GM19035 (cell line): ENCODE data around the gene PDK1.
A peak's percentile ranks its signal among the peaks of the same experiment; 100 is the strongest.
"Not testable (repeated sequence)": the region's sequence is repeated elsewhere in the genome, so short reads cannot be mapped to it uniquely, and the experiment has no call there.

ENCODE experiments used
- ATAC-seq: cut with Tn5 transposase; IDR thresholded peaks from one replicate; pipeline ENCODE4 v1.9.1; 2021; ENCODE audit not compliant: unreplicated experiment

The PDK1 gene

DNA sequence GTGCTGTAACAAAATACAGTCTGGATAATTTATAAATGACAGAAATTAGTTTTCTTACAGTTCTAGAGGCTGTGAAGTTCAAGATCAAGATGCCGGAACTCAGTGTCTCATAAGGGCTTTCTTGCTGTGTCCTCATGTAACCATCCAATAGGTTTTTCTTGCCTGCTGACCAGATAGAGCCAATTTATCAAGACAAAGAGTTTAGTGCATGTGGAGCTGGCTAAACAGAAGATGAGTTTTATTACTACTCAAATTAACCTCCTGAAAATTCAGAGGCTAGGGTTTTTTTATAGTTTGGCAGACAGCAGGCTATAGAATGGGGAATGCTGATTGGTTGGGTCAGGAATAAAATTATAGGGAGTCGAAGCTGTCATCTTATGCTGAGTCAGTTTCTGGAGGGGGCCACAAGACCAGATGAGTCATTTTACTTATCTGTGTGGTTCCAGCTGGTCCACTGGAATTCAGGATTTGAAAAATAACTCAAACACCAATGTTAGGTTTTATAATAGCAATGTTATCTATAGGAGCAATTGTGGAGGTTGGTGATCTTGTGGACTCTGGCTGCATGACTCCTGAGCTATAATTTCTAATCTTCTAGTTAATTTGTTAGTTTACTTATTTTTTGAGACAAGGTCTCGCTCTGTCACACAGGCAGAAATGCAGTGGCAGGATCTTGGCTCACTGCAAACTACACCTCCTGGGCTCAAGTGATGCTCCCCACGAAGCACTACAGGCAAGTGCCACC lies 3.2 kb upstream of the PDK1 start:
- ATAC-seq = no peak

DNA sequence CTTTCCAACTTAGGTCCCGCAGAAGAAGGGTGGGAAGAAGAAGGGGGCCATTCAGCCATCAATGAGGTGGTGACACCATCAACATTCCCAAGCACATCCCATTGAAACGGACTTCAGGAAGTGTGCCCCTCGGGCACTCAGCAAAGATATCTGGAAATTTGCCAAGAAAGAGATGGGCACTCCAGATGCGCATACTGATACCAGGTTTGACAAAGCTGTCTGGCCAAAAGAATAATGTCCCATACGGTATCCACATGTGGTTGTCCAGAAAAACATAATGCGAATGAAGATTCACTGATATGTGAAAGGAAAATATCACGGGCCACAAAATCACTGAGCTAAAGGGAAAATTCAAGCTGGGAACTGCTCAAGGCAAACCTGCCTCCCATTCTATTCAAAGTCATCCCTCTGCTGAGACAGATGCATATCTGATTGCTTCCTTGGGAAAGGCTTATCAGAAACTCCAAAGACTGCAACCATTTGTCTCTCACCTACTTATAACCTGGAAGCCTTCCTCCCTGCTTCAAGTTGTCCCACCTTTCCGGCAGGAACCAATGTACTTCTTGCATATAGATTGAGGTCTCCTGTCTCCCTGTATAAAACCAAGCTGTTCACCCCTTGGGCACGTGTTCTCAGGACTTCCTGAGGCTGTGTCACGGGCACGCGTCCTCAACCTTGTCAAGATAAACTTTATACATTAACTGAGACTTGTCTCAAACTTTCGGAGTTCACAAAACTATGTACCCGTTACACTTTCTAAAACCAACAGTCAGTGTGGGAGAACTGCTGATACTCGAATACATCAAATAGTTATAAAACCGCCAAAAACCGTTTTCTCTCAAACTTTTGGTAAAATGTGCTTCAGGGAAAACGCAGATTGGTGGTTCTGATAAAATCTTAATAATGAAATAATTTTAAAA lies 1.3 kb upstream of the PDK1 start:
- ATAC-seq = no peak

DNA sequence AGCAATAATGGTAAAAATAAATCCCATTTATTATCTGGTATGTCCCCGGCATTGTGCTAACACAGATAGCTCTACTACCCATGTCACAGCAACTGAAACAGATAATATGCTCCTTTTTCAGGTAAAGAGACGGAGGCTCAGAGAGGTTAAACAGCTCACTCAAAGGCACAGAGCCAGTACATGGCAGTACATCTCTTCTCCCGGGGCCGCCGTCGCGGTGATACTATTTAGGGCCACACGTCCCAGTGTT lies 693 bp upstream of the PDK1 start:
- peak; percentile 16 for ATAC-seq

DNA sequence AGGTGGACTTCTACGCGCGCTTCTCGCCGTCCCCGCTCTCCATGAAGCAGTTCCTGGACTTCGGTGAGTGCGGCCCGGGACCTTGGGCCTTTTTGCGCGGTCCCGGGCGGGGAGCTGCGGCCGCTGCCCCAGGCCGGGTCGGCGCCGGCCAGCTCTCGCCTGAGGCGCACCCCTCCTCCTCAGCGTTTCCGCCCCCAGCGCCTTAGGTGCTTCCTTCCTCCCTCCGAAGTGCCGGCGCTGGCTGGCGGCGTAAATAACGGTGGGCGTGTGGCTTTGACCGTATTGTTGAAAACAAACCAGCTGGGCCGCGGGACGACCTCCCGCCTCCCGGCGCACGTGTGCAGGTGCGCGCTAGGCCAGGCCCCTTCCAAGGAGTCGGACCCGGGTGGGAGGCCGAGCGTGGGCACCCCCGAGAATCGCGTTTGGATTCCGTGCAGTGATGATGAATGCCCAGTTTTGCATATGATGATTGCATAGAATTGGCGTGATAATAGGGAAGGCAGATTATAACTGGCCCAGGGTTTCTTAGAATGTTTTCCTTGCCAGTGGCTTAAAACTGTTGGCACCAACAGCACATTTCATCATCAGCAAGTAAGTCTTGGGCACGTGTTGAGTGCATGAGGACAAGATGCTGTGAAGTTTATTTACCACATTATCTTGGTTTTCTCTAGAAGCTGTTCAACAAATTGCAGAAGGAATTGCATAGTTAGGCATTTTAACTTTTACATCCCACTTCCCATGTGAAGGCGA lies 569 bp downstream of the PDK1 start:
- ATAC-seq = peak; percentile 73

DNA sequence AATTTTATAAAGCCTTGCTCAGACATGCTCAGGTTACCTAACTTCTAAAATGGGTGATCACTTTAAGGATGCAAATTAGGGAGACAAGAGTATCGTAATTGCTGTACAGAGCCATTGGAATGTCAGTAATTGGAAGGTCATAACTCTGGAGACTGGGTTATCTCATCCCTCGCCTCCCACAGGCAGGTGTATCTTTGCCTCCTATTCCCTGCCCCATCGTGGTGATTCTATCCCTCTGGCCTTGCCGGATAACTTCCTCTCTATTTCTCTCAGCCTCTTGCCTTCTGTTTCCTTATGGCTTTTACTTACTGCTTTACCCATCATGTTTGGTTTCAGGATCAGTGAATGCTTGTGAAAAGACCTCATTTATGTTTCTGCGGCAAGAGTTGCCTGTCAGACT lies 2.5 kb downstream of the PDK1 start:
- no peak for ATAC-seq

DNA sequence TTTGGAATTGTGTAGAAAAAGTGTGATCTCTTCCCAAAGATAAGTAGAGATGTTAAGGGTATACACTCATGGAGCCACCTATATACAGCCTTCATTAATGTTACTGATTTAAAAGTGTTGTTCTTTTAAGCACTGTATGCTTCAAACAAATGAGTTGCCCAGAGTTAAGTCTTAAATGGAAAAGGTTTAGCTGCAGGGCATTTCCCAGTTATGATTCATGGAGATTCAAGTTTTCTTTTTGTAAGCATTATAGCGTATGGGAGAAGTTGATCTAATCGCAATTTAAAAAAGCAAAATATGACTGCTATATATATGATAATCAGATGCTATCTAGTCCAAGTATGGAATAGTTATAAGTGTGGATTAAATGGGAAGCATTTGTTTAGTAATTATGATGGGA lies 4.8 kb downstream of the PDK1 start:
- ATAC-seq = no peak

DNA sequence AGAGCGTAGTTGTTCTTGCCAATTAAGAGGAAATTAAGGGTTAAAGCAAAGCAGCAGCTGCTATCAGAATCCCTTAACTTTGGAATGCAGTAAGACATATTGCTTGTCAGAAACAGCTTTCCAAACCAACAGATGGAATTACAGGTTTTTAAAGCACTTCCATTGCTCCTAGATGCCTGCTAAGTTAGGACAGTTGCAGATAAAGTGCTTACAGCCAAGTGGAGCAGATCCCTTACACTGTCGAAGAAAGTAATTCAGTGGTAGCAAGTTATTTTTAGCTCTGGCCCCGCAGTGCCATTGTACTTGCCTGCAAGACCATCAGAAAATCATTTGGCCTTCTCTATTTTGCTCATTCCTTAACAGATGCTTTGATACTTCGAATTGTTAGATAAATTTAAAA lies 5.4 kb downstream of the PDK1 start:
- no peak for ATAC-seq

DNA sequence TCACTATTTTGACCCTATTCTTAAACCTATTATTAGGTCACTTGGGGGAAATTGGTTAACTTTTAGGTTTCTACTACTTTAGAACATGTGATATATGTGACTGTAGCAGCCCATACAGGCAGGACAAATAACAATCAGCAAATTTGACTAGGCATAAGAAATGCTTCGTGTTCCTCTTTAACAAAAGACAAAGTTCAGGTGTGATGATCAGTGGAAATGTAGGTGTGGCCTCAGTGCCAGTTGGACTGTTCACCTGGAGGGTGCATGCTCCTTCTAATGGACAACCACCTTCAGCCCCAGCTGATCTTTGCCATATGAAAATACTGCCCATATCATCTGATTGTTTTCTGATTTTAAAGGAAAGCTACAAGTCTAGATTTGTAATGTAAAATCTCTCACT lies 6.4 kb downstream of the PDK1 start:
- ATAC-seq = no peak

DNA sequence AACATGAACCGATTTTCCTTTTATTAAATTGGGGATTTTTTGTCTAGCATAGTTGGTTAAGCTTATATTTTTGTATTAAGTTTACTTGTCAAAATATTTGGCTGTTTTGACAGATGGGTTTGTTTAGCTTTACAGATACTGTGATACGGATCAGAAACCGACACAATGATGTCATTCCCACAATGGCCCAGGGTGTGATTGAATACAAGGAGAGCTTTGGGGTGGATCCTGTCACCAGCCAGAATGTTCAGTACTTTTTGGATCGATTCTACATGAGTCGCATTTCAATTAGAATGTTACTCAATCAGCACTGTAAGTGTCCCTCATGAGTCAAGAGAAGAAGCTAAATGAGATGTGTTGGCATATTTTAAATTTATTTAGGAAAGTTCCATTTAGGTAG lies 8.5 kb downstream of the PDK1 start:
- no peak for ATAC-seq

DNA sequence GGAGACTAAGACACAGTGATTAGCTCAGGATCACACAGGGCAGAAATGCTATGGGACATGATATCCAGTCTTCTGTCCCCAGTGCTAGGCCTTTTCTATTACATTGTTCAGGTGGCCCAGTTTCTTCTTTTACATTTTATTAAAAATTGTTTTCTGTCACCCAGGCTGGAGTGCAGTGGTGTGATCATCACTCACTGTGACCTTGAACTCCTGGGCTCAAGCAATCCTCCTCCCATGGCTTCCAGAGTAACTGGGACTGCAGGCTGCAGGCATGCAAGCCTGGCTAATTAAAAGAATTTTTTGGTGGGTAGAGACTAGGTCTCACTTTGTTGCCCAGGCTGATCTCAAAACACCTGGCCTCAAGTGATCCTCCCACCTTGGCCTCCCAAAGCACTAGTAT lies 15.4 kb downstream of the PDK1 start:
- ATAC-seq = no peak

DNA sequence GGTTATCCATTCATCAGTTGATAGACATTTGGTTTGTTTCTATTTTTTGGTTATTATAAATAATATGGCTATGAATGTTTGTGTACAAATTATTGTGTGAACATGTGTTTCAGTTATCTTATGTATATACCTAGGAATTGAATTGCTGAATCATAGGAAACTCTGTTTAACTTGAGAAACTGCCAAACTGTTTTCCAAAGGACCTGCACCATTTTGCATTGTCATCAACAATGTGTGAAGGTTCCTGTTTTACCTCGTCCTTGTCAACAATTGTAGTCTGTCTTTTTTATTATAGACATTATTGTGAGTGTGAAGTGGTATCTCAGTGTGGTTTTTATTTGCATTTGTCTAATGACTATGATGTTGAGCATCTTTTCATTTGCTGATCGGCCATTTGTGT lies 17.1 kb downstream of the PDK1 start:
- no peak for ATAC-seq

DNA sequence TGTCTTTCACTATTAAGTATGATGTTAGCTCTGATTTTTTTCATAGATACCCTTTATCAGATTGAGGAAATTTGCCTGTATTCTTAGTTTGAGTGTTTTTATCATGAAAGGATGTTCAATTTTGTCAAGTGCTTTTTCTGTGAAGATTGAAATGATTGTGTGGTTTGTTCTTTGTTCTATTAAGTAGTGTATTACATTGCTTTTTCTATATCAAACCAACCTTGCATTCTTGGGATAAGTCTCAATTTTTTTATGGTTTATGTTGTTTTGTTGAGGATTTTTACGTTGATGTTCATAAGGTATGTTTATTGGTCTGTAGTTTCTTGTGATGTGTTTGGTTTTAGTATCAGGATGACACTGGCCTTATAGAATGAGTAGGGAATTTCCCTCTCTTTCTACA lies 19.1 kb downstream of the PDK1 start:
- ATAC-seq = no peak

DNA sequence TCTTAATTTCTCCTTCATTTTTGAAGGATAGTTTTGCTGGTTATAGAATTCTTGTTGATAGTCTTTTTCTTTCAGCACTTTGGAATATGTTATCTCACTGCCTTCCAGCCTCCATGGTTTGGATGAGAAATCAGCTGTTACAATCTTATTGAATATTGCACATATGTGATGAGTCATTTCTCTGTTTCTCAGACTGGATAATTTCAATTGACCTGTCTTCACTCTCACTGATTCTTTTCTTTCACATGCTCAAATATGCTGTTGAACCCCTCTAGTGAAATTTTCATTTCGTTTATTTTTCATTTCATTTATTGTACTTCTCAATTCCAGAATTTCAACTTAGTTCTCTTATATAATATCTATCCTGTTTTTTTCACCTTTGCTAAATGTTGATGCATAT lies 22.2 kb downstream of the PDK1 start:
- no peak for ATAC-seq

DNA sequence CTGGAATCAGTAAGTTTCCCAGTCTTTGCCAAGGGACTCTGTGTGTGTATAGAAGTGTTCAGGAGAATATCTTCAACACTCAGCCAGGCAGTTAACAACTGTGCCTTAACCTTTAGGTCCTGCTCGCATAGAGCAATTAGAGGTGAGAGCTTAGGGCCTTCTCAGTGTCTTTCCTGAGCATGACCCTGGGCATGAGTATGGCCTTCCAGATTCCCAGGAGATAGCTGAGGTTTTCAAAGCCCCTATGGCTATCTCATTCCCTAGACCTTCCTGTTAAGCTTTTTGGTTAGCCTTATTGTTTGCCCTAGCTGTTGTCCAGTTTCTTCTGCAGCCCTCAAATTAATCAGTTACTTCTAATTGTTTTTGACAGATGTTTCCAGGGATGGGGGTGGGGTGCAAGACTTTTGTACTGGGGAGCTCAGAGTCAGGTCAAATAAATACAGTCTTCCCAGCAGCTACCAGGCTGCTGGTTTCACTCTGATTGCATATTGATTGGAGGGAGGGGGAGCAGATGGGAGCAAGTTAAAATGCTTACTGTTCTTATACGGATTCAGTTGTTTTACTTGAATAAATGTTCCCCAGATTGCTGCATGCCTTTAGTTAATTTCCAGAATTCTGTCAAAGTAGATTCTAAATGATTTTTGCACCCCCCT lies 23.1 kb downstream of the PDK1 start:
- no peak for ATAC-seq

DNA sequence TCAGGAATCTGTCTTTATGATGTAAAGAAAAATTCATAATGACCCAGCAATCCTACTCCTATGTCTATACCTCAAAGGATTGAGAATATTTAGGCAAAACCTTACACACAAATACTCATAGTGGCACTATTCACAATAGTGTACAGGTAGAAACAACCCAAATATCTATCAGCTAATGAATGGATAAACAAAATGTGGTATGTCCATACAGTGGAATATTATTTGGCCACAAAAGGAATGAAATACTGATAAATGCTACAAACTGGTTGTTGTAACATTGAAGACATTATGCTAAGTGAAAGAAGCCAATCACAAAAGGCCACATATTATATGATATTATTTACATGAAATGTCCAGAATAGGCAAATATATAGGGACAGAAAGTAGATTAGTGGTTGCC lies 24.7 kb downstream of the PDK1 start:
- ATAC-seq = no peak

DNA sequence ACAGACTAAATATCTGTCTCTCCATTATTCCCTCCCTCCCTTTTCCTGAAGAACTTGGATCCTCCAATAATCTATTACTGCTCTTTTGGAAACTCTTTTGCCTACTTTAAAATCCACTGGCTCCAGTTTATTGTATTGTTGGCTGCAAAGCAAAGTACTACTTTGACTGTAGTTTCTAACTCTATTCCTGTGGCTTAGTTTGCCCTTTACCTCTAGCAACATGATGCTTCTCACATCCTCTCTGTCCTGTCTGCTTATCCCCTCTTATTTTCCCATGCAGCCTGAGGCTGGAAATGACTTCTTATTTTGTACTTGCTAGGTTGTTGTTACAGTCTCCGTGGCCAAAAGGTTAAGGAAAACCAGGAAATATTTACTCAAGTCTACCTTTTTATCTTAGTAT lies 26.8 kb downstream of the PDK1 start:
- no peak for ATAC-seq

DNA sequence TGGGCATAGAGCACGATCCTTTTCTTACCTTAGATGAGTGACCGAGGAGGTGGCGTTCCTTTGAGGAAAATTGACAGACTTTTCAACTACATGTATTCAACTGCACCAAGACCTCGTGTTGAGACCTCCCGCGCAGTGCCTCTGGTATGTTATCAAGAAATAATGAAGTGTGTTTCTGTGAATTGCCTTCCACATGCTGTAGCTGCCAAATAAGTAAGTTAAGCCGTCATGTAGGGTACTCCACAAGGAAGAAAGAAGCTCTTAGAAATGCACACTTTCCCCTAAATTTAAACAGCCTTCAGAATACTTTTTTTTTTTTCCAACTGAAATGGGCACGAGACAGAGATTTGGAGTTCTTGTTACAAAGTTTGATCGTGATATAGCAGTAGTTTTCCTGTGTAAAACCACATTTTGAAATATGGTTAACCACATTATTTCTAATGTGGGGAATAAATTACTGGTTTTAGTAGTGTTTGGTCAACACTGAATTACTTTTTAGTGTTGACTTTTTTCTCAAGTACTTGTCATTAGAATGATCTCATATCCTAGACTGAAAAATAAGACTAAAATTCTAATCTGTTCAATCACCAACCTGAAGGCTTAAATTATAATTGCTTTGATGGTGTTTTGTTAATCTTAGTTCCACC lies 30.5 kb downstream of the PDK1 start:
- no peak for ATAC-seq

DNA sequence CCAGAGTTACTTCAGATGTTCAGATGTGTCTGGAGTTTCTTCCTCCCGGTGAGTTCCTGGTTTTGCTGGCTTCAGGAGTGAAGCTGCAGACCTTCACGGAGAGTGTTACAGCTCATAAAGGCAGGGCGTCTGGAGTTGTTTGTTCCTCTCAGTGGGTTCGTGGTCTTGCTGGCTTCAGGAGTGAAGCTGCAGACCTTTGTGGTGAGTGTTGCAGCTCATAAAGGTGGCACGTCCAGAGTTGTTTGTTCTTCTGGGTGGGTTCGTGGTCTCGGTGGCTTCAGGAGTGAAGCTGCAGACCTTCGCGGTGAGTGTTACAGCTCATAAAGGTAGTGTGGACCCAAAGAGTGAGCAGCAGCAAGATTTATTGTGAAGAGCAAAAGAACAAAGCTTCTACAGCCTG lies 31.3 kb downstream of the PDK1 start:
- not testable (repeated sequence) for ATAC-seq

DNA sequence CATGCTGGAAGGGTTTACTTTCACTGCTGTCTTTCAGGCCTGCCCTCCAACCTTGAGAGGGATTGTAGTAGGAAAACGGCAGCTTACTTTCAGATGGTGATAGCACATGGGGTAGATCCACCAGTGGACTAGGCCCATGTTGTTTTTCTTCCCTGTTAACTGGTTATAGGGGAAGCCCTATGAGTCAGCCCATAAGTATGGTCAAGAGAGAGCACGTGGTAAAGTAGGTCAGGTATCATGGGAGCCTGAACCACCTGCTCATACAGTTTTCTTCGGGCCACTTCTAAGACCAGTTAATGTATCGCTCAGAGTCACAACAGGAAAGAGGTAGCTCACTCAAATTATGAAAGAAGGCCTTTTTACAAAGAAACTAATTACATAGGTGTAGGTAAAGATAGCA lies 33.0 kb downstream of the PDK1 start:
- no peak for ATAC-seq

DNA sequence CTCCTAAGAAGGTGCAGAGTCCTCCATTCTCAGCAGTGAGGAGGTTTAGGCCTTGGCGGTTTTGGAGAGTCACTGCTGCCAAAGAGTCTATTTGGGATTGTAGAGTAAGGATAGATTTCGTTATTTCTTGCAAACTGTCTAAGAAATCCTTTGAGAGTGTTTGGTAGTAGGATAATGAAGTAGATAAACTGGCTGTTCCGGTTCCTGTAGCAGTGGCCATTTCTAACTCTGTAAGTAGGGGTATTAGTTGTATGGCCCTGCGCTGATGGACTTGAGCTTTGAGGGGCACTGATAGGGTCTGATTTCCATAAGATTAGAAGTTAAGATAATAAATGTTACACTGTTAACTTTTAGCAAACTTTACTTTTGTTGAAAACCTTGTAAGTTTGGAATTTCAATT lies 35.5 kb downstream of the PDK1 start:
- not testable (repeated sequence) for ATAC-seq

DNA sequence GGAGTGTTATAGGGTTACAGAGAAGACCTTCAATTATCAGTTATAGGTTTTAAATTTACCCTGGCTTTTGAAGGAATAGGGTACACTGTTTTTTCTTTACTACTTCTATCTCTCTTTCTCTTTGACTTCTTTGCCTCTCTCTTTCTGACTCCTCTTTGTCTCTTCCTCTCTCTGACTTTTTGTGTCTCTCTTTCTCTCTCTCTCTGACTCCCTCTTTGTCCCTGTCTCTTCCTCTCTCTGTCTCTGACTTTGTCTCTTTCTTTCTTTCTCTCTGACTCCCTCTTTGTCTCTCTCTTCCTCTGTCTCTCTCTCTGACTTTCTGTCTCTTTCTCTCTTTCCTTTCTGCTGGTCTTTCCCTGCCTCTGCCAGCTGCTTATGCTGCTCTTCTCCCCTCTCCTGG lies 36.3 kb downstream of the PDK1 start:
- ATAC-seq = not testable (repeated sequence)
